Measurements from ENCODE around the gene AMPH. TPM values are rescaled to one million over a fixed set of nuclear protein-coding genes. Genes with fewer than 3 reads are reported as not detected.

AMPH gene
- total RNA-seq, 1 donor from 2014 or later = 13.3 TPM

DNA sequence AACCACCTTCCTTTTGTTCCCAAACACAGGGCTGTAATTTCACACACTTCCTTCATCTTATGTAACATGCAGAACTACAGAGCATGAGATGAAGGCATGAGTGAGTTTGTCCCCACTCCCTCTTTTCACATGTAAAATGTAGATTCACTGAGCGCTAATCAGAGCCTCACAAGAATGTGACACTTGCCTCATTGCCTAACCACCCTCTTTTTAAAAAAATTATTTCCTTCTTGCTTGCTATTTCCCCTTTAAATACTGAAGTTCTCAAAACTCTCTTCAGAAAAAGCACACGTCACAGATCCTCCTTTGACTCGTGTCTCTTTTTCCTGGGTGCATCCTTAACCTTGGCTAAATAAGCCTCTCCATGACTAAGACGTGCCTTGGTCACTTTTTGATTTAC is 236.5 kb downstream of the AMPH start:
- DNase-seq (ENCODE audit: extremely low spot score in 2 of 2) = no peak
- TF ChIP-seq, protein P1, sequence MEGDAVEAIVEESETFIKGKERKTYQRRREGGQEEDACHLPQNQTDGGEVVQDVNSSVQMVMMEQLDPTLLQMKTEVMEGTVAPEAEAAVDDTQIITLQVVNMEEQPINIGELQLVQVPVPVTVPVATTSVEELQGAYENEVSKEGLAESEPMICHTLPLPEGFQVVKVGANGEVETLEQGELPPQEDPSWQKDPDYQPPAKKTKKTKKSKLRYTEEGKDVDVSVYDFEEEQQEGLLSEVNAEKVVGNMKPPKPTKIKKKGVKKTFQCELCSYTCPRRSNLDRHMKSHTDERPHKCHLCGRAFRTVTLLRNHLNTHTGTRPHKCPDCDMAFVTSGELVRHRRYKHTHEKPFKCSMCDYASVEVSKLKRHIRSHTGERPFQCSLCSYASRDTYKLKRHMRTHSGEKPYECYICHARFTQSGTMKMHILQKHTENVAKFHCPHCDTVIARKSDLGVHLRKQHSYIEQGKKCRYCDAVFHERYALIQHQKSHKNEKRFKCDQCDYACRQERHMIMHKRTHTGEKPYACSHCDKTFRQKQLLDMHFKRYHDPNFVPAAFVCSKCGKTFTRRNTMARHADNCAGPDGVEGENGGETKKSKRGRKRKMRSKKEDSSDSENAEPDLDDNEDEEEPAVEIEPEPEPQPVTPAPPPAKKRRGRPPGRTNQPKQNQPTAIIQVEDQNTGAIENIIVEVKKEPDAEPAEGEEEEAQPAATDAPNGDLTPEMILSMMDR (IDR thresholded peaks at IDR 0.05) = no peak
- TF ChIP-seq POLR2AphosphoS5 (IDR thresholded peaks at IDR 0.05; ENCODE audit: insufficient read depth in 1 of 2, low read depth in 1 of 2) (no peak), POLR2A (IDR thresholded peaks at IDR 0.05) (no peak)
- intact Hi-C loops (cut with DNase I) = no loop called here

DNA sequence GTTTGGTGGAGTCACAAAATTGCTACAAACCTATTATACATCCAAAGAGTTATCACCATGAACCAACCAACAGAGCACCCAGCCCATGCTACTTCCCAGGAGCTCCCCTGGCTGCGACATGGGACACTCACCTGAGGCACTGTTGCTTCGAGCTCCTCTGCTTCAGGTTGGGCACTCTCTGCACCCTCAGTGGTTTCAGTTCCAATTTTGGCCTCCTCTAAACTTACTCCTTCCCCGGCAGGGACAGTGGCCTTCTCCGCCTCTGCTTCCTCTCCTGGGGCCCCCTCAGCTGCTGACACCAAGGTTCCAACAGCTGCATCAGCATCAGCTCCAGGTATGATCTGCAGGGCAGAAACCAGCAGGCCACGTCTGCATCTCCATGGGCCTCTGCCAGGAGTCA is 237.3 kb downstream of the AMPH start:
- Histone ChIP-seq H3K36me3 (no peaks in the 10 kb centered on the region), H3K4me3 (no peak overlapping the region), H3K27ac (no peak overlapping the region), H3K9me3 (no peaks in the 10 kb centered on the region), H3K27me3 (no peaks in the 10 kb centered on the region), H3K4me1 (peaks cover 1% of the 10 kb centered on the region)
- no peak for DNase-seq (ENCODE audit: extremely low spot score in 2 of 2)
- intact Hi-C loops (cut with DNase I) = no loop called here
- TF ChIP-seq POLR2AphosphoS5 (IDR thresholded peaks at IDR 0.05; ENCODE audit: insufficient read depth in 1 of 2, low read depth in 1 of 2) (no peak), POLR2A (IDR thresholded peaks at IDR 0.05) (no peak)
- TF ChIP-seq, protein P1 (IDR thresholded peaks at IDR 0.05) = no peak

More for the DNA sequence above, 236.5 kb downstream of the AMPH start:
- Histone ChIP-seq H3K36me3 (no peaks in the 10 kb centered on the region), H3K27ac (no peak overlapping the region), H3K4me3 (no peak overlapping the region), H3K9me3 (no peaks in the 10 kb centered on the region), H3K27me3 (no peaks in the 10 kb centered on the region), H3K4me1 (peaks cover 8% of the 10 kb centered on the region)

- Histone ChIP-seq H3K9me3 (no peaks in the 10 kb centered on the region), H3K27ac (no peak overlapping the region), H3K36me3 (no peaks in the 10 kb centered on the region), H3K4me1 (no peaks in the 10 kb centered on the region), H3K4me3 (no peak overlapping the region), H3K27me3 (no peaks in the 10 kb centered on the region)
- no peak for TF ChIP-seq POLR2A (IDR thresholded peaks at IDR 0.05)
- TF ChIP-seq, protein P1 (IDR thresholded peaks at IDR 0.05) = no peak
- TF ChIP-seq POLR2AphosphoS5 (IDR thresholded peaks at IDR 0.05; ENCODE audit: insufficient read depth in 1 of 2, low read depth in 1 of 2) = no peak
- no peak for DNase-seq (ENCODE audit: extremely low spot score in 2 of 2)
- intact Hi-C loops (cut with DNase I) = no loop called here
Observed at GRCh38 chr7:38391751-38392150, 239.4 kb downstream of the AMPH start.

DNA sequence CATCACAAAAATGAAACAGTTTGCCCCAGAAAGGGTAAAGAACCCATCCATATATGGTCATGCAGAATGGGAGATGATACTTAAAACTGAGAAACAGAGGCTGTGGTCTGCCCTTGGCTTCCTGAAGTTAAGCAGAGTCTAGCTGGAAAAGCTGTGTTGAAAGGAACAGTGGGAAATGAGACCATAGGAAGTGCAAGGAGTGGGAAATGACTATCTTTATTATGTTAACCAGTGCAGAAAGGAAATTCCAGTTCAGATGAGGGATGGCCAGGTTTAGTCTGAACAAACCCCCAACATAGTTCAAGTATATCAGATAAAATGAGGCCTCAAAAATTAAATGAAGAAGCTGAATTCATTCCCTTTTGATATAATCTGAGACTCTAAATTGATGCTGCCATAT is 245.5 kb downstream of the AMPH start:
- TF ChIP-seq POLR2A (IDR thresholded peaks at IDR 0.05) (no peak), POLR2AphosphoS5 (IDR thresholded peaks at IDR 0.05; ENCODE audit: insufficient read depth in 1 of 2, low read depth in 1 of 2) (no peak)
- TF ChIP-seq, protein P1 (IDR thresholded peaks at IDR 0.05) = no peak
- no peaks in the 10 kb centered on the region for H3K36me3 ChIP-seq

DNA sequence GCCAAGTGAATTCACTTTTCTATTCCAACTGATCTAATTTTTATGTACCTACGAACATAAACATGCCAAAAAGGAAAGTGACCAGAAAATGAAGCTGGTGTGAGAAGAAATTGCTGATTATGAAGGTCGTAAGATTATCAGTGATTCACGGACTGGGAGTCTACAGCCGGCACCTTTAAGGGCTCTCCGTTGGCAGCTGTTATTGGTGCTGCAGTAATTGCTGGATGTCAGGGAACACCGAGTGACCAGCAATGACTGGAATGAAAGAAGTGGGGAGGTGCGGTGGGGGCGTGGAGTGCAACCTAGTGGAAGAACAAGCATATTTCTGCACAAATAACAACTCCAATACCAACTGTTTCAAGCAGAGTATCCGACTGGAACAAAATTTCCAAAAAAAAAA is 247.9 kb downstream of the AMPH start:
- intact Hi-C loops (cut with DNase I) = no loop called here
- Histone ChIP-seq H3K27me3 (no peaks in the 10 kb centered on the region), H3K36me3 (no peaks in the 10 kb centered on the region), H3K4me1 (no peaks in the 10 kb centered on the region), H3K4me3 (no peak overlapping the region), H3K9me3 (no peaks in the 10 kb centered on the region), H3K27ac (no peak overlapping the region)
- DNase-seq (ENCODE audit: extremely low spot score in 2 of 2) = no peak
- no peak for TF ChIP-seq POLR2A (IDR thresholded peaks at IDR 0.05)
- no peak for TF ChIP-seq POLR2AphosphoS5 (IDR thresholded peaks at IDR 0.05; ENCODE audit: insufficient read depth in 1 of 2, low read depth in 1 of 2)
- TF ChIP-seq, protein P1 (IDR thresholded peaks at IDR 0.05) = no peak

More for the DNA sequence above, 245.5 kb downstream of the AMPH start:
- no peak for DNase-seq (ENCODE audit: extremely low spot score in 2 of 2)
- no peaks in the 10 kb centered on the region for H3K27me3 ChIP-seq
- H3K9me3 ChIP-seq = no peaks in the 10 kb centered on the region
- intact Hi-C loops (cut with DNase I) = no loop called here
- no peak overlapping the region for H3K27ac ChIP-seq
- no peaks in the 10 kb centered on the region for H3K4me1 ChIP-seq
- H3K4me3 ChIP-seq = no peak overlapping the region
